GM13976 (cell line): ENCODE measurements around the gene LRRC32.
A peak's percentile ranks its signal among the peaks of the same experiment; 100 is the strongest.

Experiments used
- DNase-seq: peaks from one replicate; pipeline ENCODE4 v3.0.0; 2012; ENCODE audit warnings: low spot score
- CTCF ChIP-seq: IDR thresholded peaks from 2 replicates; pipeline ENCODE4 v1.5.1; 2012; ENCODE audit warnings: borderline replicate concordance, mild to moderate bottlenecking; ENCODE audit not compliant: insufficient read depth; ENCODE audit errors: extremely low read depth, missing control alignments, control extremely low read depth
- in situ Hi-C: fragments of 300-500 bp; cut with MboI; formaldehyde crosslinking; loops from one replicate; pipeline ENCODE4 v1.12.0; 2022; ENCODE audit warnings: low sequenced_read_pairs, mixed read lengths, inconsistent platforms; ENCODE audit not compliant: unreplicated experiment

Gene LRRC32

GRCh38 chr11:76627606-76628005, 42.9 kb downstream of the LRRC32 start:
- in situ Hi-C loops, result no loop called here
- DNase-seq, result no peak
- no peak for TF ChIP-seq CTCF

GRCh38 chr11:76626921-76627401, 43.6 kb downstream of the LRRC32 start:
- in situ Hi-C loops, result no loop called here
- DNase-seq, result peak; percentile 63
- no peak for TF ChIP-seq CTCF

GRCh38 chr11:76626266-76626665, 44.3 kb downstream of the LRRC32 start:
- no peak for DNase-seq
- no peak for TF ChIP-seq CTCF
- in situ Hi-C loops, result no loop called here

GRCh38 chr11:76625472-76626186, 44.9 kb downstream of the LRRC32 start:
- DNase-seq, result no peak
- in situ Hi-C loops, result no loop called here
- TF ChIP-seq CTCF, result no peak

- in situ Hi-C loops, result no loop called here
- no peak for DNase-seq
- TF ChIP-seq CTCF, result no peak
Observed at GRCh38 chr11:76624500-76625379, 45.8 kb downstream of the LRRC32 start.

GRCh38 chr11:76623884-76624419, 46.6 kb downstream of the LRRC32 start:
- DNase-seq, result no peak
- in situ Hi-C loops, result no loop called here
- no peak for TF ChIP-seq CTCF
